ENCODE data around the gene TRIM14.

DNA sequence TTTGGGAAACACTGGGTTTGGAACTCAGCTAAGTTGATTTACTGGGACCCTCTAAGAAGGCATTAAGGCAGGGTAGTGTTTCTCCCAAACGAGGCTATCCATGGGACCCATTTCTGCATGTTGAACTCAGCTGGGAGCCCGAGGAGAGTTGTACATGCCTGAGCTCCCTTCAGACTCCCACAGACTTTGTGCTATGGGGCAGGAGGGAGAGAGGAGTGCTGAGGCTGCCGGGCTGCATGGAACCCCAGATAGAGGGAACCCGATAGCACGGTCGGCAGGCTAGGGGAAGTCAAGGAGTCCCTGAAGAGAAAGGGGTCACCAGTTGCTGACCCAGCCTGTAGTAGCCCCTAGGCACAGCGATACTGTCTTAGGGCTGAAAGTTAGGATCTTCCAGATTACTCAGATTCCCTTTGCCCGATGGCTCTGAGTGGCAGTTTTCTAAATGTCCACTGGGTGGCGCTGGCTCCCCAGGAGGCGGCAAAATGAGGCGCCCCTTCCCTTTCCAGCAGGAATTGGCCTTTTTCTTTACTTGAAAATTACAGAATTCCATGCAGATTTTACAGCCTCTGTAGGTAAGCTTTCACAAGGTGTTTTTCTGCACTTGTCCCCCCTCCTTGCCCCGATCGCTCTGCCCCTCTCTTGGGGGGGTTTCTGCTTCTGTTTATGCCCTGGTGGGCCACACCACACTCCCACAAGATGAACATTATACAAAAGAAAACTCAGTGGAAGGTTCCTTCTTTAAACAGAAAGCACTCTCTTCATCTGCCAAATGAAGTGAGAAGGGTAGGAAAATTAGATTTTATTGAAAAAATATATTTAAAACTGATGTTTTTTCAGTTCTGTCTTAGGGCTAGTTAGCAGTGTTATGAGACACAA is 44.7 kb downstream of the TRIM14 start:
- TF ChIP-seq FOXM1 (IDR thresholded peaks at IDR 0.05; ENCODE audit: borderline replicate concordance) = no peak
- TF ChIP-seq FOXK2 (IDR thresholded peaks at IDR 0.05) = no peak

Measured in HEK293T (cell line).